ENCODE results near the gene ACOT12. TPM values are rescaled to one million over a fixed set of nuclear protein-coding genes. Genes with fewer than 3 reads are reported as not detected.
"Not testable (repeated sequence)": the region's sequence is repeated elsewhere in the genome, so short reads cannot be mapped to it uniquely, and the experiment has no call there.

The ACOT12 gene
- total RNA-seq, 1 donor from 2014 or later, result not detected

DNA sequence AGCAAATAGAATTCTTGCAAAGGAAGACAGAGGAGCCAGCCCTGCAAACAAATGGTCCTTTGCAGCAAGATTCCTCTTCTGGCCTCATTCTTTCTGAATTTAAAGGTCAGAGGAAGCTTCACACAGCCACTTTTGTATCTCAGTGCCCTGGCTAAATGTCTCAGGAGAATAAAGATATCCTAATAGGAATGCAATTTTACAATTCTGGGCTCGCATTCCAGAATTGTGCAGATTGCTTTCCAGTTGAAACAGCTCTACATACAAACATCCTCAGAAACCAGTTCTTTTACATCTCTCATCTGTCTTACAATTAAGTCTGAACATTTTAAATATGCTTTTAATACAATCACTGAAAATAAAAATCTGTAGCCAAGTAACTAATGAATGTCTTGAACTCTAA, 14.6 kb upstream of the ACOT12 start:
- H3K4me3 ChIP-seq, result no peak overlapping the region
- intact Hi-C loops (cut with DNase I), result no loop called here
- no peaks in the 10 kb centered on the region for H3K36me3 ChIP-seq
- no peak for DNase-seq (ENCODE audit: extremely low spot score in 2 of 2)
- H3K9me3 ChIP-seq, result no peaks in the 10 kb centered on the region
- TF ChIP-seq POLR2A (IDR thresholded peaks at IDR 0.05) (no peak), CTCF (IDR thresholded peaks at IDR 0.05) (no peak), POLR2AphosphoS5 (IDR thresholded peaks at IDR 0.05; ENCODE audit: insufficient read depth in 1 of 2, low read depth in 1 of 2) (no peak)
- no peaks in the 10 kb centered on the region for H3K4me1 ChIP-seq
- no peaks in the 10 kb centered on the region for H3K27me3 ChIP-seq
- no peak overlapping the region for H3K27ac ChIP-seq

DNA sequence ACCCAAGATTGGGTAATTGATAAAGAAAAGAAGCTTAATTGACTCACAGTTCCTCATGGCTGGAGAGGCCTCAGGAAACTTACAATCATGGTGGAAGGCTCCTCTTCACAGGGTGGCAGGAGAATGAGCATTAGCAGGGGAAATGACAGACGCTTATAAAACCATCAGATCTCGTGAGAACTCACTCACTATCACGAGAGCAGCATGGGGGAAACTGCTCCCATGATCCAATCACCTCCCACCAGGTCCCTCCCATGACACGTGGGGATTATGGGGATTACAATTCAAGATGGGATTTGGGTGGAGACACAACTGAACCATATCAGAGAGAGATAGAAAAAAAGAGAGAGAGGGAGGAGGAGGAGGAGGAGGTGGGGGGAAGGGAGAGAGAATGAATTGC, 13.9 kb upstream of the ACOT12 start:
- intact Hi-C loops (cut with DNase I); H3K4me1 ChIP-seq; DNase-seq (ENCODE audit: extremely low spot score in 2 of 2): not testable (repeated sequence)

DNA sequence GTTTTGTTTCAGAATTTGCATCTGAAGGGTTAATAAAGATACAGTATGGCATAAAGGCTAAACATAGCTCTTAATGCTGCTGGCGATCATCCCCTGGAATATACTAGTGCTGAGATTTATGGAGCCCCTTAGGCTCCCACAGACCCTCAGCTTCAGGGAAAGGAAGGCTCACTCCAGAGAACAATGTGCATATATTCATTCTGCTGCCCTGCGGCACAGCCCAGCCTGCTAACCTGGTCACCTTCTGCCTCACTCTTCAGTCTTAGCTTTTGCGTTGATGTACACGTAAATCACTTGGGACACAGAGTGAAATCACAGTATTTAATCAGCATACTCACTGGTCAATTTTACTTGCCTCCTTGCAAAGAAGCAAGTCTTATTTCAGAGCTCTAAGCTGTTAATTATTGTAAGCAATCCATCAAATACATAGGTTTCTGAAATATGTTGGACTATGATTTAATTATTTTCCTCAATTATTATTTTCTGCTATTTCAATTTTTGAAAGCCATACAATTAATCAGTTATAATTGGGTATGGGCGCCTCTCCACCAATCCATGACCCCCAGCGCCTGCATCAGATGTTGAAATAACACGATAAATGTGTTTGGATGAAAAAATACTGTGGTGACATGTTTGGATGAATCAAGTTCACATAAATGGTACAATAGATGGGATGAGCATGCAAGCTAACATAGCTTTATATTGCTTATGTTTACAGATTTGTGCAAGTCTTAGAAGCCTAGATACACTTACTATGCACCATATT, 11.4 kb upstream of the ACOT12 start:
- no peak for TF ChIP-seq CTCF (IDR thresholded peaks at IDR 0.05)
- TF ChIP-seq POLR2A (IDR thresholded peaks at IDR 0.05), result no peak
- no peak for TF ChIP-seq POLR2AphosphoS5 (IDR thresholded peaks at IDR 0.05; ENCODE audit: insufficient read depth in 1 of 2, low read depth in 1 of 2)
- Histone ChIP-seq H3K27ac (no peak overlapping the region), H3K9me3 (no peaks in the 10 kb centered on the region), H3K27me3 (no peaks in the 10 kb centered on the region), H3K4me3 (no peak overlapping the region), H3K36me3 (no peaks in the 10 kb centered on the region), H3K4me1 (no peaks in the 10 kb centered on the region)
- intact Hi-C loops (cut with DNase I), result no loop called here
- DNase-seq (ENCODE audit: extremely low spot score in 2 of 2), result no peak

More for the DNA sequence above, 13.9 kb upstream of the ACOT12 start:
- H3K27me3 ChIP-seq, H3K36me3 ChIP-seq, H3K4me3 ChIP-seq, H3K27ac ChIP-seq, H3K9me3 ChIP-seq: not testable (repeated sequence)

- TF ChIP-seq POLR2A (IDR thresholded peaks at IDR 0.05) (no peak), POLR2AphosphoS5 (IDR thresholded peaks at IDR 0.05; ENCODE audit: insufficient read depth in 1 of 2, low read depth in 1 of 2) (no peak), CTCF (IDR thresholded peaks at IDR 0.05) (no peak)
- DNase-seq (ENCODE audit: extremely low spot score in 2 of 2), result no peak
- H3K9me3 ChIP-seq, result no peaks in the 10 kb centered on the region
- H3K4me1 ChIP-seq, result no peaks in the 10 kb centered on the region
- H3K4me3 ChIP-seq, result no peak overlapping the region
- no peaks in the 10 kb centered on the region for H3K36me3 ChIP-seq
- intact Hi-C loops (cut with DNase I), result no loop called here
- no peaks in the 10 kb centered on the region for H3K27me3 ChIP-seq
- no peak overlapping the region for H3K27ac ChIP-seq
Measured at GRCh38 chr5:81402192-81402930, 8.4 kb upstream of the ACOT12 start.

- no peak overlapping the region for H3K4me3 ChIP-seq
- H3K27me3 ChIP-seq, result no peaks in the 10 kb centered on the region
- H3K9me3 ChIP-seq, result no peaks in the 10 kb centered on the region
- TF ChIP-seq CTCF (IDR thresholded peaks at IDR 0.05) (no peak), POLR2AphosphoS5 (IDR thresholded peaks at IDR 0.05; ENCODE audit: insufficient read depth in 1 of 2, low read depth in 1 of 2) (no peak), POLR2A (IDR thresholded peaks at IDR 0.05) (no peak)
- no peaks in the 10 kb centered on the region for H3K36me3 ChIP-seq
- intact Hi-C loops (cut with DNase I), result no loop called here
- no peak overlapping the region for H3K27ac ChIP-seq
- no peaks in the 10 kb centered on the region for H3K4me1 ChIP-seq
- no peak for DNase-seq (ENCODE audit: extremely low spot score in 2 of 2)
Measured at GRCh38 chr5:81401266-81401665, 7.3 kb upstream of the ACOT12 start.
